GM12873 (cell line): Measurements from ENCODE around the gene AKR1A1.

Experiments used
- CTCF ChIP-seq: IDR thresholded peaks from 2 replicates; pipeline ENCODE4 v1.5.1; 2012; ENCODE audit warnings: low read depth, mild to moderate bottlenecking, moderate library complexity, low read length, control low read depth; ENCODE audit not compliant: insufficient read depth; ENCODE audit errors: missing control alignments

Gene AKR1A1

GRCh38 chr1:45550401-45551351 lies at the start of gene AKR1A1:
Gene AKR1A1 (plus strand): TSS chr1:45550826. CDS start chr1:45561795, 10,969 bp downstream.
- no peak for TF ChIP-seq CTCF

GRCh38 chr1:45501505-45501859 lies 49.1 kb upstream of the AKR1A1 start:
- no peak for TF ChIP-seq CTCF

GRCh38 chr1:45503462-45504360 lies 46.9 kb upstream of the AKR1A1 start:
- TF ChIP-seq CTCF, result no peak

- TF ChIP-seq CTCF, result no peak
These were observed 43.4 kb upstream of the AKR1A1 start for GRCh38 chr1:45507195-45507594.

GRCh38 chr1:45507893-45508292 lies 42.7 kb upstream of the AKR1A1 start:
- TF ChIP-seq CTCF, result no peak

- TF ChIP-seq CTCF, result peak; percentile 35
These were observed 42.1 kb upstream of the AKR1A1 start for GRCh38 chr1:45508295-45509151.
